GM23338 (cell line): ENCODE data around the gene MAPK7. TPM values are rescaled to one million over a fixed set of nuclear protein-coding genes. Genes with fewer than 3 reads are reported as not detected.
A peak's percentile ranks its signal among the peaks of the same experiment; 100 is the strongest.

Experiments used
- ATAC-seq: fragments of 200-7000 bp; cut with Tn5 transposase; 3 replicates; pipeline ENCODE4 v1.9.1; 2020
- DNase-seq: peaks from one replicate; pipeline ENCODE4 v3.0.0-alpha.2; 2015; ENCODE audit warnings: low spot score
- H2AFZ ChIP-seq: fragments of 200-600 bp; sonication (generic); 2 replicates; pipeline ENCODE4 v1.8.0; 2016; ENCODE audit warnings: antibody characterized with exemption, mild to moderate bottlenecking, moderate library complexity
- H3F3A ChIP-seq: fragments of 200-600 bp; sonication (generic); replicated peaks from 2 replicates; pipeline ENCODE4 v1.8.0; 2017; ENCODE audit warnings: antibody characterized with exemption, mixed run types, low read depth
- H3K27ac ChIP-seq: fragments of 200-600 bp; sonication (generic); 2 replicates; pipeline ENCODE4 v1.6.1; 2016; ENCODE audit warnings: low read depth
- H3K27me3 ChIP-seq: fragments of 200-600 bp; sonication (generic); 2 replicates; pipeline ENCODE4 v1.8.0; 2016; ENCODE audit warnings: mild to moderate bottlenecking, mixed run types, moderate library complexity; ENCODE audit not compliant: insufficient read depth
- H3K36me3 ChIP-seq: fragments of 200-600 bp; sonication (generic); 2 replicates; pipeline ENCODE4 v1.8.0; 2016; ENCODE audit warnings: mild to moderate bottlenecking; ENCODE audit not compliant: insufficient read depth
- H3K4me1 ChIP-seq: fragments of 200-600 bp; sonication (generic); 2 replicates; pipeline ENCODE4 v1.8.0; 2016; ENCODE audit warnings: mild to moderate bottlenecking, moderate library complexity; ENCODE audit not compliant: insufficient read depth
- H3K4me2 ChIP-seq: fragments of 200-600 bp; sonication (generic); 2 replicates; pipeline ENCODE4 v1.7.1; 2017; ENCODE audit warnings: mixed run types
- H3K4me3 ChIP-seq: fragments of 200-600 bp; sonication (generic); 2 replicates; pipeline ENCODE4 v1.6.1; 2016; ENCODE audit warnings: mixed run types
- H3K79me2 ChIP-seq: fragments of 200-600 bp; sonication (generic); replicated peaks from 2 replicates; pipeline ENCODE4 v1.8.0; 2017; ENCODE audit warnings: mild to moderate bottlenecking; ENCODE audit not compliant: insufficient read depth
- H3K9me2 ChIP-seq: fragments of 200-600 bp; sonication (generic); 2 replicates; pipeline ENCODE4 v1.8.0; 2017; ENCODE audit not compliant: insufficient read depth
- H4K20me1 ChIP-seq: fragments of 200-600 bp; sonication (generic); replicated peaks from 2 replicates; pipeline ENCODE4 v1.8.0; 2017; ENCODE audit warnings: mild to moderate bottlenecking; ENCODE audit not compliant: insufficient read depth
- H3K27ac Mint-ChIP-seq: 2 replicates; pipeline ENCODE4 v1.8.0; 2020; ENCODE audit warnings: inconsistent platforms, mild to moderate bottlenecking, moderate library complexity, mixed read lengths
- H3K27me3 Mint-ChIP-seq: 3 replicates; pipeline ENCODE4 v1.8.0; 2022; ENCODE audit warnings: low read depth, mild to moderate bottlenecking, moderate library complexity, mixed read lengths, inconsistent platforms; ENCODE audit not compliant: insufficient read depth, poor library complexity
- H3K36me3 Mint-ChIP-seq: 3 replicates; pipeline ENCODE4 v1.8.0; 2021; ENCODE audit warnings: low read depth, mild to moderate bottlenecking, inconsistent platforms, moderate library complexity, mixed read lengths
- H3K4me1 Mint-ChIP-seq: 3 replicates; pipeline ENCODE4 v1.8.0; 2020; ENCODE audit warnings: mild to moderate bottlenecking, inconsistent platforms, mixed read lengths
- H3K4me3 Mint-ChIP-seq: 3 replicates; pipeline ENCODE4 v1.8.0; 2021; ENCODE audit warnings: moderate library complexity, mild to moderate bottlenecking, inconsistent platforms, mixed read lengths
- H3K9me3 Mint-ChIP-seq: 3 replicates; pipeline ENCODE4 v1.8.0; 2020; ENCODE audit warnings: moderate library complexity, mild to moderate bottlenecking, inconsistent platforms, mixed read lengths
- CTCF ChIP-seq, 2 experiments: fragments of 200-600 bp in 1 of 2; sonication (generic) in 1 of 2; conservative IDR thresholded peaks; 2 replicates each; pipeline versions ENCODE4 v1.5.1 to v1.6.1; 2016 to 2017; ENCODE audit warnings: antibody characterized with exemption in 2 of 2, low read depth in 2 of 2, mild to moderate bottlenecking in 2 of 2, moderate library complexity in 1 of 2
- NANOG ChIP-seq: IDR thresholded peaks from 2 replicates; pipeline ENCODE4 v1.6.1; 2016; ENCODE audit warnings: antibody characterized with exemption, borderline replicate concordance
- STAT1 ChIP-seq: IDR thresholded peaks from one replicate; pipeline ENCODE4 v1.6.1; 2016; ENCODE audit warnings: antibody characterized with exemption; ENCODE audit not compliant: unreplicated experiment
- ZNF114 ChIP-seq: fragments of 250-450 bp; sonication (Bioruptor Pico); IDR thresholded peaks from 2 replicates; pipeline ENCODE4 v1.5.0; 2020; ENCODE audit warnings: mild to moderate bottlenecking, moderate library complexity
- polyA plus RNA-seq: library from polyadenylated mRNA; unstranded; fragments of >200 nt; fragmentation: Nextera tagmentation; extraction: Ambion mirVana; gene quantifications from 2 replicates; pipeline ENCODE4 v1.2.1, GENCODE V29; 2016
- total RNA-seq: library from RNA; depleted of rRNA; stranded (reverse); fragments of >200 nt; shearing (Covaris generic); gene quantifications from 2 replicates; pipeline ENCODE4 v1.2.3, GENCODE V29; 2014
- TF ChIP-seq, protein P1 (sequence below): IDR thresholded peaks from one replicate; pipeline ENCODE4 v1.6.1; 2018; ENCODE audit warnings: antibody characterized with exemption; ENCODE audit not compliant: unreplicated experiment

MAPK7 gene
- total and polyA plus RNA-seq, 2 experiments from 2014 or later = 15.5 to 53.1 TPM

- Mint-ChIP-seq H3K4me1 (peaks cover 28% of the 10 kb centered on the region), H3K4me3 (no peak overlapping the region), H3K27me3 (peaks cover 12% of the 10 kb centered on the region), H3K27ac (no peak overlapping the region; the same call in 1 of the 2 replicates), H3K9me3 (no peaks in the 10 kb centered on the region; the same call in 2 of the 3 replicates), H3K36me3 (peaks cover 5% of the 10 kb centered on the region; the same call in 2 of the 3 replicates)
- Histone ChIP-seq H3K79me2 (no peaks in the 10 kb centered on the region), H3K9me2 (no peaks in the 10 kb centered on the region), H3K4me2 (no peak overlapping the region), H3K27me3 (no peaks in the 10 kb centered on the region), H2AFZ (no peak overlapping the region), H3K4me3 (no peak overlapping the region), H4K20me1 (no peaks in the 10 kb centered on the region), H3K36me3 (no peaks in the 10 kb centered on the region), H3K4me1 (peaks cover 17% of the 10 kb centered on the region), H3F3A (no peaks in the 10 kb centered on the region; the same call in 1 of the 2 replicates), H3K27ac (no peak overlapping the region)
- ATAC-seq = peak; percentile 56
- peak; percentile 44 for DNase-seq
- no peak for TF ChIP-seq NANOG
- TF ChIP-seq STAT1 = no peak
- peak in 1 of 2 experiments; percentile 42; a peak in 3 of 4 replicates for TF ChIP-seq CTCF (conservative IDR thresholded peaks at IDR 0.05; ENCODE audit: low read depth in 2 of 2)
Measured at GRCh38 chr17:19343671-19344151, 34.6 kb upstream of the MAPK7 start.

- ATAC-seq (no peak; the same call in 2 of the 3 replicates), DNase-seq (no peak)
- Histone ChIP-seq H2AFZ (no peak overlapping the region), H3K79me2 (no peaks in the 10 kb centered on the region), H3K27ac (no peak overlapping the region), H3K4me3 (no peak overlapping the region), H3K36me3 (no peaks in the 10 kb centered on the region), H3K4me2 (no peak overlapping the region), H3F3A (no peaks in the 10 kb centered on the region; the same call in 1 of the 2 replicates), H3K9me2 (no peaks in the 10 kb centered on the region), H4K20me1 (no peaks in the 10 kb centered on the region), H3K27me3 (no peaks in the 10 kb centered on the region), H3K4me1 (peaks cover 10% of the 10 kb centered on the region)
- no peak overlapping the region for H3K27ac Mint-ChIP-seq
- H3K27me3 Mint-ChIP-seq = peaks cover 12% of the 10 kb centered on the region
- peaks cover 20% of the 10 kb centered on the region for H3K4me1 Mint-ChIP-seq
- H3K36me3 Mint-ChIP-seq = peaks cover 5% of the 10 kb centered on the region; the same call in 2 of the 3 replicates
- no peak overlapping the region for H3K4me3 Mint-ChIP-seq
- no peaks in the 10 kb centered on the region; the same call in 2 of the 3 replicates for H3K9me3 Mint-ChIP-seq
- TF ChIP-seq, protein P1, sequence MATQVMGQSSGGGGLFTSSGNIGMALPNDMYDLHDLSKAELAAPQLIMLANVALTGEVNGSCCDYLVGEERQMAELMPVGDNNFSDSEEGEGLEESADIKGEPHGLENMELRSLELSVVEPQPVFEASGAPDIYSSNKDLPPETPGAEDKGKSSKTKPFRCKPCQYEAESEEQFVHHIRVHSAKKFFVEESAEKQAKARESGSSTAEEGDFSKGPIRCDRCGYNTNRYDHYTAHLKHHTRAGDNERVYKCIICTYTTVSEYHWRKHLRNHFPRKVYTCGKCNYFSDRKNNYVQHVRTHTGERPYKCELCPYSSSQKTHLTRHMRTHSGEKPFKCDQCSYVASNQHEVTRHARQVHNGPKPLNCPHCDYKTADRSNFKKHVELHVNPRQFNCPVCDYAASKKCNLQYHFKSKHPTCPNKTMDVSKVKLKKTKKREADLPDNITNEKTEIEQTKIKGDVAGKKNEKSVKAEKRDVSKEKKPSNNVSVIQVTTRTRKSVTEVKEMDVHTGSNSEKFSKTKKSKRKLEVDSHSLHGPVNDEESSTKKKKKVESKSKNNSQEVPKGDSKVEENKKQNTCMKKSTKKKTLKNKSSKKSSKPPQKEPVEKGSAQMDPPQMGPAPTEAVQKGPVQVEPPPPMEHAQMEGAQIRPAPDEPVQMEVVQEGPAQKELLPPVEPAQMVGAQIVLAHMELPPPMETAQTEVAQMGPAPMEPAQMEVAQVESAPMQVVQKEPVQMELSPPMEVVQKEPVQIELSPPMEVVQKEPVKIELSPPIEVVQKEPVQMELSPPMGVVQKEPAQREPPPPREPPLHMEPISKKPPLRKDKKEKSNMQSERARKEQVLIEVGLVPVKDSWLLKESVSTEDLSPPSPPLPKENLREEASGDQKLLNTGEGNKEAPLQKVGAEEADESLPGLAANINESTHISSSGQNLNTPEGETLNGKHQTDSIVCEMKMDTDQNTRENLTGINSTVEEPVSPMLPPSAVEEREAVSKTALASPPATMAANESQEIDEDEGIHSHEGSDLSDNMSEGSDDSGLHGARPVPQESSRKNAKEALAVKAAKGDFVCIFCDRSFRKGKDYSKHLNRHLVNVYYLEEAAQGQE = no peak
- TF ChIP-seq ZNF114 (CRISPR knock-in tag) = no peak
Measured at GRCh38 chr17:19344311-19345066, 33.8 kb upstream of the MAPK7 start.
